Stomach smooth muscle (tissue), 2 donors: ENCODE results near the gene TTLL3.
A peak's percentile ranks its signal among the peaks of the same experiment; 100 is the strongest.

Source experiments
- H3K27ac ChIP-seq: one replicate; pipeline ENCODE4 v1.7.0; 2013; ENCODE audit warnings: mild to moderate bottlenecking, low read length, inconsistent platforms
- H3K27me3 ChIP-seq, 2 donors: one replicate each; pipeline ENCODE4 v1.7.0; 2013; ENCODE audit warnings: low read length in 2 of 2; ENCODE audit not compliant: insufficient read depth in 2 of 2, control insufficient read depth in 1 of 2
- H3K36me3 ChIP-seq, 2 donors: one replicate each; pipeline ENCODE4 v1.7.0; 2013; ENCODE audit warnings: low read length in 2 of 2; ENCODE audit not compliant: control insufficient read depth in 2 of 2, insufficient read depth in 2 of 2
- H3K4me1 ChIP-seq: one replicate; pipeline ENCODE4 v1.7.0; 2013; ENCODE audit warnings: low read length; ENCODE audit not compliant: control insufficient read depth, insufficient read depth
- H3K4me3 ChIP-seq, 2 donors: one replicate each; pipeline ENCODE4 v1.7.0; 2013; ENCODE audit warnings: low read length in 2 of 2
- H3K9ac ChIP-seq, 2 donors: one replicate each; pipeline ENCODE4 v1.7.0; 2013; ENCODE audit warnings: low read length in 2 of 2, mild to moderate bottlenecking in 1 of 2
- H3K9me3 ChIP-seq, 2 donors: one replicate each; pipeline ENCODE4 v1.7.0; 2013; ENCODE audit warnings: low read length in 2 of 2; ENCODE audit not compliant: control insufficient read depth in 2 of 2
- donor health status: healthy.
- donor health status: Pancreatic carcinoma.

TTLL3 gene

GRCh38 chr3:9807981-9808344 is 2.1 kb upstream of the TTLL3 start:
- H3K4me3 ChIP-seq: no peak overlapping the region
- no peaks in the 10 kb centered on the region for H3K9me3 ChIP-seq
- no peak overlapping the region for H3K9ac ChIP-seq
- no peaks in the 10 kb centered on the region for H3K27me3 ChIP-seq
- H3K27ac ChIP-seq: no peak overlapping the region
- H3K36me3 ChIP-seq: peaks cover 33 to 47% of the 10 kb centered on the region in 2 donors
- H3K4me1 ChIP-seq: peaks cover 21% of the 10 kb centered on the region

- H3K9ac ChIP-seq: no peak overlapping the region
- peaks cover 29 to 42% of the 10 kb centered on the region in 2 donors for H3K36me3 ChIP-seq
- H3K4me3 ChIP-seq: no peak overlapping the region
- H3K27me3 ChIP-seq: no peaks in the 10 kb centered on the region
- H3K4me1 ChIP-seq: peaks cover 21% of the 10 kb centered on the region
- peak overlapping the region; percentile 90 for H3K27ac ChIP-seq
- H3K9me3 ChIP-seq: no peaks in the 10 kb centered on the region
Measured at GRCh38 chr3:9808345-9809037, 1.6 kb upstream of the TTLL3 start.

GRCh38 chr3:9809239-9809614 is 835 bp upstream of the TTLL3 start:
- peak overlapping the region; percentile 90 for H3K27ac ChIP-seq
- H3K4me1 ChIP-seq: peaks cover 21% of the 10 kb centered on the region
- no peaks in the 10 kb centered on the region for H3K27me3 ChIP-seq
- H3K9ac ChIP-seq: peak overlapping the region; percentile 78 to 83
- no peaks in the 10 kb centered on the region for H3K9me3 ChIP-seq
- H3K36me3 ChIP-seq: peaks cover 22 to 35% of the 10 kb centered on the region in 2 donors
- peak overlapping the region; percentile 78 to 81 for H3K4me3 ChIP-seq

GRCh38 chr3:9810433-9810770 is 340 bp downstream of the TTLL3 start:
- H3K36me3 ChIP-seq: peaks cover 15 to 23% of the 10 kb centered on the region in 2 donors

GRCh38 chr3:9810846-9811245 is 784 bp downstream of the TTLL3 start:
- no peaks in the 10 kb centered on the region for H3K27me3 ChIP-seq
- no peaks in the 10 kb centered on the region for H3K9me3 ChIP-seq
- H3K36me3 ChIP-seq: peaks cover 12 to 19% of the 10 kb centered on the region in 2 donors
- H3K27ac ChIP-seq: peak overlapping the region; percentile 90
- H3K9ac ChIP-seq: peak overlapping the region; percentile 78 to 83
- peaks cover 21% of the 10 kb centered on the region for H3K4me1 ChIP-seq
- H3K4me3 ChIP-seq: peak overlapping the region; percentile 78 to 81

More at GRCh38 chr3:9810433-9810770, 340 bp downstream of the TTLL3 start:
- H3K4me1 ChIP-seq: peaks cover 21% of the 10 kb centered on the region
- H3K4me3 ChIP-seq: peak overlapping the region; percentile 78 to 81
- no peaks in the 10 kb centered on the region for H3K9me3 ChIP-seq
- H3K27ac ChIP-seq: peak overlapping the region; percentile 90
- peak overlapping the region; percentile 78 to 83 for H3K9ac ChIP-seq
- no peaks in the 10 kb centered on the region for H3K27me3 ChIP-seq

- Histone ChIP-seq H3K27me3 (no peaks in the 10 kb centered on the region), H3K27ac (no peak overlapping the region), H3K36me3 (peaks cover 3 to 5% of the 10 kb centered on the region in 2 donors), H3K9ac (no peak overlapping the region), H3K4me1 (peaks cover 21% of the 10 kb centered on the region), H3K4me3 (no peak overlapping the region), H3K9me3 (no peaks in the 10 kb centered on the region)
Measured at GRCh38 chr3:9812870-9813483, 2.9 kb downstream of the TTLL3 start.

- no peak overlapping the region for H3K27ac ChIP-seq
- no peak overlapping the region for H3K9ac ChIP-seq
- peaks cover 2% of the 10 kb centered on the region for H3K4me1 ChIP-seq
- H3K9me3 ChIP-seq: no peaks in the 10 kb centered on the region
- H3K4me3 ChIP-seq: no peak overlapping the region
- no peaks in the 10 kb centered on the region for H3K27me3 ChIP-seq
- H3K36me3 ChIP-seq: peaks cover 7 to 9% of the 10 kb centered on the region in 2 donors
Measured at GRCh38 chr3:9815986-9816385, 5.9 kb downstream of the TTLL3 start.

GRCh38 chr3:9817436-9817835 is 7.4 kb downstream of the TTLL3 start:
- Histone ChIP-seq H3K9me3 (no peaks in the 10 kb centered on the region), H3K9ac (no peak overlapping the region), H3K4me1 (no peaks in the 10 kb centered on the region), H3K4me3 (no peak overlapping the region), H3K27me3 (no peaks in the 10 kb centered on the region), H3K27ac (no peak overlapping the region), H3K36me3 (peaks cover 7 to 9% of the 10 kb centered on the region in 2 donors)

GRCh38 chr3:9818666-9819335 is 8.7 kb downstream of the TTLL3 start:
- Histone ChIP-seq H3K27ac (no peak overlapping the region), H3K36me3 (peaks cover 6 to 7% of the 10 kb centered on the region in 2 donors)

GRCh38 chr3:9820543-9820942 is 10.5 kb downstream of the TTLL3 start:
- no peaks in the 10 kb centered on the region for H3K27me3 ChIP-seq
- no peak overlapping the region for H3K27ac ChIP-seq
- H3K9me3 ChIP-seq: no peaks in the 10 kb centered on the region
- no peak overlapping the region for H3K4me3 ChIP-seq
- no peaks in the 10 kb centered on the region for H3K4me1 ChIP-seq
- no peak overlapping the region for H3K9ac ChIP-seq
- peaks cover 3 to 6% of the 10 kb centered on the region in 2 donors for H3K36me3 ChIP-seq

More at GRCh38 chr3:9818666-9819335, 8.7 kb downstream of the TTLL3 start:
- H3K4me1 ChIP-seq: no peaks in the 10 kb centered on the region
- H3K9me3 ChIP-seq: no peaks in the 10 kb centered on the region
- no peak overlapping the region for H3K9ac ChIP-seq
- no peak overlapping the region for H3K4me3 ChIP-seq
- H3K27me3 ChIP-seq: no peaks in the 10 kb centered on the region

GRCh38 chr3:9820946-9821345 is 10.9 kb downstream of the TTLL3 start:
- no peak overlapping the region for H3K9ac ChIP-seq
- H3K4me3 ChIP-seq: no peak overlapping the region
- H3K27me3 ChIP-seq: no peaks in the 10 kb centered on the region
- H3K36me3 ChIP-seq: peaks cover 3 to 8% of the 10 kb centered on the region in 2 donors
- H3K9me3 ChIP-seq: no peaks in the 10 kb centered on the region
- H3K27ac ChIP-seq: no peak overlapping the region
- H3K4me1 ChIP-seq: no peaks in the 10 kb centered on the region
